Measurements from ENCODE around the gene ZNF155. TPM values are rescaled to one million over a fixed set of nuclear protein-coding genes. Genes with fewer than 3 reads are reported as not detected.

The ZNF155 gene
- total RNA-seq, 1 experiment from 2014 or later = 10.1 TPM

DNA sequence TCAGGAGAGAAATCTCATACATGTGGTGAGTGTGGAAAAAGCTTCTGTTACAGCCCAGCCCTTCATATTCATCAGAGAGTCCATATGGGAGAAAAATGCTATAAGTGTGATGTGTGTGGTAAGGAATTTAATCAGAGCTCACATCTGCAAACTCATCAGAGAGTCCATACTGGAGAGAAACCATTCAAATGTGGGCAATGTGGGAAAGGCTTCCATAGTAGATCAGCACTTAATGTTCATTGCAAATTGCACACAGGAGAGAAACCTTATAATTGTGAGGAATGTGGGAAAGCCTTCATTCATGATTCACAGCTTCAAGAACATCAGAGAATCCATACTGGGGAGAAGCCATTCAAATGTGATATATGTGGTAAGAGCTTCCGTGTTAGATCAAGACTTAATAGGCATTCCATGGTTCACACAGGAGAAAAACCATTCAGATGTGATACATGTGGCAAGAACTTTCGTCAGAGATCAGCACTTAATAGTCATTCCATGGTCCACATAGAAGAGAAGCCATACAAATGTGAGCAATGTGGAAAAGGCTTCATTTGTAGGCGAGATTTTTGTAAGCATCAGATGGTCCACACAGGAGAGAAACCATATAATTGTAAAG, 17.8 kb upstream of the ZNF155 start:
- no peak overlapping the region for H2BK120ac ChIP-seq (ENCODE audit: low read depth, low read length, poor library complexity, severe bottlenecking)
- H3K9ac ChIP-seq (ENCODE audit: extremely low read depth, insufficient read length, low read length) = no peak overlapping the region
- DNase-seq = no peak
- no peak overlapping the region for H4K91ac ChIP-seq (ENCODE audit: insufficient read length, low read depth, low read length)
- H3K18ac ChIP-seq (ENCODE audit: insufficient read length, low read depth, low read length) = no peak overlapping the region
- Mint-ChIP-seq H3K4me1 (no peaks in the 10 kb centered on the region), H3K4me3 (no peak overlapping the region), H3K27me3 (ENCODE audit: low read depth) (peaks cover 20% of the 10 kb centered on the region), H3K9me3 (peaks cover 94 to 98% of the 10 kb centered on the region in 2 experiments), H3K36me3 (ENCODE audit: insufficient read depth in 1 of 3, low read depth in 3 of 3) (peaks cover 88 to 100% (median 94%) of the 10 kb centered on the region in 3 experiments), H3K27ac (no peak overlapping the region)
- no peak overlapping the region for H3T11ph ChIP-seq (ENCODE audit: low read length)
- H2AFZ ChIP-seq (ENCODE audit: low read length) = no peak overlapping the region
- H2BK5ac ChIP-seq (ENCODE audit: insufficient read length, low read length) = no peak overlapping the region
- H2BK15ac ChIP-seq (ENCODE audit: low read depth, low read length) = no peak overlapping the region
- no peak overlapping the region for H2BK20ac ChIP-seq (ENCODE audit: low read depth, low read length, poor library complexity, severe bottlenecking)
- TF ChIP-seq, protein P1, sequence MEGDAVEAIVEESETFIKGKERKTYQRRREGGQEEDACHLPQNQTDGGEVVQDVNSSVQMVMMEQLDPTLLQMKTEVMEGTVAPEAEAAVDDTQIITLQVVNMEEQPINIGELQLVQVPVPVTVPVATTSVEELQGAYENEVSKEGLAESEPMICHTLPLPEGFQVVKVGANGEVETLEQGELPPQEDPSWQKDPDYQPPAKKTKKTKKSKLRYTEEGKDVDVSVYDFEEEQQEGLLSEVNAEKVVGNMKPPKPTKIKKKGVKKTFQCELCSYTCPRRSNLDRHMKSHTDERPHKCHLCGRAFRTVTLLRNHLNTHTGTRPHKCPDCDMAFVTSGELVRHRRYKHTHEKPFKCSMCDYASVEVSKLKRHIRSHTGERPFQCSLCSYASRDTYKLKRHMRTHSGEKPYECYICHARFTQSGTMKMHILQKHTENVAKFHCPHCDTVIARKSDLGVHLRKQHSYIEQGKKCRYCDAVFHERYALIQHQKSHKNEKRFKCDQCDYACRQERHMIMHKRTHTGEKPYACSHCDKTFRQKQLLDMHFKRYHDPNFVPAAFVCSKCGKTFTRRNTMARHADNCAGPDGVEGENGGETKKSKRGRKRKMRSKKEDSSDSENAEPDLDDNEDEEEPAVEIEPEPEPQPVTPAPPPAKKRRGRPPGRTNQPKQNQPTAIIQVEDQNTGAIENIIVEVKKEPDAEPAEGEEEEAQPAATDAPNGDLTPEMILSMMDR (conservative IDR thresholded peaks at IDR 0.05) = no peak
- no peak overlapping the region for H4K8ac ChIP-seq (replicated peaks; ENCODE audit: insufficient read length, low read depth, low read length)
- peaks cover 89% of the 10 kb centered on the region for H3K9me3 ChIP-seq (ENCODE audit: control insufficient read depth, low read depth, low read length)
- no peak overlapping the region for H3K27ac ChIP-seq (ENCODE audit: insufficient read length, low read depth, low read length)
- H4K5ac ChIP-seq (ENCODE audit: insufficient read length, low read depth, low read length) = no peak overlapping the region
- H3K27me3 ChIP-seq (ENCODE audit: insufficient read depth, low read length) = no peaks in the 10 kb centered on the region
- no peak overlapping the region for H3K4ac ChIP-seq (ENCODE audit: low read depth, low read length)
- no peak overlapping the region for H3K23ac ChIP-seq (ENCODE audit: insufficient read length, low read depth, low read length)
- no peak overlapping the region for H2AK5ac ChIP-seq (ENCODE audit: insufficient read length, low read length)
- H3K79me1 ChIP-seq (ENCODE audit: insufficient read depth, low read depth, low read length, poor library complexity, severe bottlenecking) = no peaks in the 10 kb centered on the region
- no peaks in the 10 kb centered on the region for H3K23me2 ChIP-seq (ENCODE audit: insufficient read length, low read depth, low read length, poor library complexity, severe bottlenecking)
- no peak overlapping the region for H3K56ac ChIP-seq (ENCODE audit: insufficient read length, low read depth, low read length)
- no peak overlapping the region for H2BK12ac ChIP-seq (ENCODE audit: insufficient read length, low read depth, low read length)
- no CpG with 5 or more reads among the region's 3 CpGs for WGBS (ENCODE audit: extremely low coverage, insufficient read length, low lambda C conversion rate)
- no peaks in the 10 kb centered on the region for H4K20me1 ChIP-seq (ENCODE audit: control insufficient read depth, insufficient read depth, insufficient read length)
- no peaks in the 10 kb centered on the region for H3K4me1 ChIP-seq (ENCODE audit: insufficient read depth, low read length)
- no peak overlapping the region for H3K4me2 ChIP-seq (ENCODE audit: insufficient read depth, insufficient read length, low read length)
- H3K79me2 ChIP-seq (ENCODE audit: insufficient read depth, low read length) = no peaks in the 10 kb centered on the region
- no peak overlapping the region for H3K14ac ChIP-seq (ENCODE audit: insufficient read depth, low read length)
